GDM1 (cell line): ENCODE data around the gene XAB2.
"Not testable (repeated sequence)": the region's sequence is repeated elsewhere in the genome, so short reads cannot be mapped to it uniquely, and the experiment has no call there.

Experiments used
- DNase-seq: peaks from one replicate; lab custom pipeline; 2025; lab: John Stamatoyannopoulos, UW

Gene XAB2

DNA sequence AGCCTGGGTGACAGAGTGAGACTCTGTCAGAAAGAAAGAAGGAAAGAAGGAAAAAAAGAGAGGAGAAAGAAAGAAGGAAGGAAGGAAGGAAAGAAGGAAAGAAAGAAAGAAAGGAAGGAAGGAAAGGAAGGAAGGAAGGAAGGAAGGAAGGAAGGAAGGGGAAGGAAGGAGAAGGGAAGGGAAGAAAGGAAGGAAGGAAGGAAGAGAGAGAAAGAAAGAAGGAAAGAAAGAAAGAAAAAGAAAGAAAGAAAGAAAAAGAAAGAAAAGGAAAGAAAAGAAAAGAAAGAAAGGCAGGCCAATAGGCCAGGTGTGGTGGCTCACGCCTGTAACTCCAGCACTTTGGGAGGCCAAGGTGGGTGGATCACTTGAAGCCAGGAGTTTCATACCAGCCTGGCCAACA, 51.9 kb downstream of the XAB2 start:
- DNase-seq: not testable (repeated sequence)

DNA sequence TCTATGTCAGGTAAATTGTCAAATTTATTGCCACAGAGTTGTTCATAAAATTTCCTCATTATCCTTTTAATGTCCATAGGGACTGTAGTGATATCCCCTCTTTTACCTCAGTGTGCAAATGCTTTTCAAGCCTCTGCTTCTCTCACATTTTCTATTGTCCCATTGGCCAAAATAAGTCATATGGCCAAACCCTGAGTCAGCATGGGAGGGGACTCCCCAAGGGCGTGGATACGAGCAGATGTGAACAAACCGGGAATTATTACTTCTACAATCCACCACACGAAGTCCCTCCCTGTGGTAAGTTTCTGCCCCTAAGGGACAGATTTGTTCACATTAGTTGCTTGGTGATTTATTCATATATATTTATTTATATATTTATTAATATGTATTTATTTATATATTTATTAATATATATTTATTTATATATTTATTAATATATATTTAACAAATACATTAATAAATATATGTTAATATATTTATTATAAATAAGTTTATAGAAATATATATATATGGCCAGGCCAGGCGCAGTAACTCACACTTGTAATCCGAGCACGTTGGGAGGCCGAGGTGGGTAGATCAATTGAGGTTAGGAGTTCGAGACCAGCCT, 53.8 kb downstream of the XAB2 start:
- no peak for DNase-seq

DNA sequence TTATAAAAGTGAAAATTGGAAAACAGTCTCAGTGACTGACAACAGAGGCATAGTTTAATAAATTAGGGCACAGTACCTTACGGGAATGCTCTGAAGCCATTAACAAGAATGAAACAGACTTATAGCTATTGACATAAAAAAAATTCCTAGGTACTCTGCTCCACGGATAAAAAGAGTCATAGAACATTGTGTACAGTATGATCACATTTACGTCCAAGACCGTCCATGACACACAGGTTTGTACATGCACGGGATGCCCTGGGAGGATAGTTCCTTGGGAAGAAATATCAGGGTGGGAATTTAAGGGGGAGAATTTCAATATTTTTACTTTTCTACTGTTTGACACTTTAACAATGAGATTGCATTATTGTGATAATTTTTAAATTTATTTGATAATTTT, 58.6 kb downstream of the XAB2 start:
- no peak for DNase-seq
